22Rv1 (cell line): ENCODE data around the gene EHMT1.

Source experiments
- CTCF ChIP-seq: fragments of 450-650 bp; IDR thresholded peaks from 2 replicates; pipeline ENCODE4 v1.5.1; 2017; ENCODE audit warnings: mild to moderate bottlenecking
- ZFX ChIP-seq: fragments of 450-650 bp; IDR thresholded peaks from 2 replicates; pipeline ENCODE4 v1.6.1; 2017; ENCODE audit warnings: antibody characterized with exemption, borderline replicate concordance

- no peak for TF ChIP-seq CTCF
- no peak for TF ChIP-seq ZFX
Observed at GRCh38 chr9:137671196-137671538, 52.4 kb downstream of the EHMT1 start.
